Measurements from ENCODE around the gene SHROOM3.
A peak's percentile ranks its signal among the peaks of the same experiment; 100 is the strongest.

The SHROOM3 gene

GRCh38 chr4:76628251-76628650 is 193.2 kb downstream of the SHROOM3 start:
- no peak for DNase-seq

- no peak for DNase-seq
These were observed 195.7 kb downstream of the SHROOM3 start for GRCh38 chr4:76630741-76631140.

DNA sequence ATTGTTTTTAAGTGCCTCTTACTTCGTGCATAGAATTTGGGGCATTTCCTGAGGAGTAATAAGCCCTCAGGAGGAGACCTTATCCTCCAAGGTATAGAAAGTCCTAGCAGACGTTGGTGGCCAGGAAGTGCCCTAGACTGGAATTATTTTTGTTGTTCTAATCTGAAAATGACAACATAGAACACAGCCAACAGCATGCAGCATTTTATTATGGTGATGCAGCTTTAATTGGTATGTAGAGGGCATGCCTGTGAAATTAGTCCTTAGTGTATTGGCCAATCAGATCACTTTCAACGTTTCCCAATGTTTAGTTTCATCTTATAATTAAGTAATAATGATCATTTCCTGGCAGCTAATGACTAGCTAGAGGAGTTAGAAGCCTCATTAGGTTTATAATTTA is 199.2 kb downstream of the SHROOM3 start:
- no peak for DNase-seq

DNA sequence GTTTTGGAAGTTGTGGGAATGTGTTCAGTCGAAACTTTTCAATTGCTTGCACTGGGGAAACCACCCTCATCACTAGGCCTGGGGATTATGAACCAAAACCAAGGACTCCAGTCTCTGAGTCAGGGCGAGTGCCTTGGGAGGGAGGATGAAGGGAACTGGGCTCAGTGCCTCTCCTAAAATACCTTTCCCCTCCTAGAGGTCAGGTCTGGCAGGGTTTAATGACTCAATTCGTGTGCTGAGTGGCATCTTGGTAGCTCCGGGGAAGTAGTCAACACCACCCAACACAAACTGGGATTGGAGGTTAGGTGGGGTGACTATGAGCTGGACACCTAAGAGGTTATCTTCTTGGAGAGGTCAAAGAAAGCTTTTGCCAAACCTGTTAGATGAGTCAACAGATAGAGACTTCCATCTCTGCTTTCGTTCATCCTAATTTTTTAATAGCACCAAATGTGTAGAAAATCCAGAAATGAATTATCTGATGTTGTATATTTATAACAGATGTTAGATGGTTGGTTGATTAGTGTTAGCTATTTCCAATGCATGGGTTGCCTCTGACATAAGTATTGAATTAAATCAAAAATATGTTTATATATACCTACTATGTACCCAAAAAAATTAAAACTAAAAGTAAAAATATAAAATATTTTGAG is 202.8 kb downstream of the SHROOM3 start:
- no peak for DNase-seq

DNA sequence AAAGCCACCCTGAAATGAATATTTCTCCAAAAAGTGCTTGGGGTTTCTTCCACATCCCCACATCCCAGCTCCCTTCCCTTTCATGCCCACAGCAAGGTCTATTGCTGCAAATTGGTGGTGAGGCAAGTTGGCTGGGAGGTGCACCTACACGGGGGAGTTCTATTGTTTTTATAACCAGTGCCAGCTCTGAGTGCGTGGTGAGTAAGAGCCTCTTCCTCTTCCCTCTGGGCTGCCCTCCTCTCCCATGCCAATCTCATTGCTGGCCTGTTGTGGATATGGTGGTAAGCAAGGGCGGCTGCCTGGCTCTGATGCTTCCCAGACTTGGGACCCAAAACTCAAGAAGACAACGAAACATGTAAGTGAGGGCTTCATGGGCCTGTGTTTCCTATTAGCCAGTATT is 204.3 kb downstream of the SHROOM3 start:
- DNase-seq: no peak

DNA sequence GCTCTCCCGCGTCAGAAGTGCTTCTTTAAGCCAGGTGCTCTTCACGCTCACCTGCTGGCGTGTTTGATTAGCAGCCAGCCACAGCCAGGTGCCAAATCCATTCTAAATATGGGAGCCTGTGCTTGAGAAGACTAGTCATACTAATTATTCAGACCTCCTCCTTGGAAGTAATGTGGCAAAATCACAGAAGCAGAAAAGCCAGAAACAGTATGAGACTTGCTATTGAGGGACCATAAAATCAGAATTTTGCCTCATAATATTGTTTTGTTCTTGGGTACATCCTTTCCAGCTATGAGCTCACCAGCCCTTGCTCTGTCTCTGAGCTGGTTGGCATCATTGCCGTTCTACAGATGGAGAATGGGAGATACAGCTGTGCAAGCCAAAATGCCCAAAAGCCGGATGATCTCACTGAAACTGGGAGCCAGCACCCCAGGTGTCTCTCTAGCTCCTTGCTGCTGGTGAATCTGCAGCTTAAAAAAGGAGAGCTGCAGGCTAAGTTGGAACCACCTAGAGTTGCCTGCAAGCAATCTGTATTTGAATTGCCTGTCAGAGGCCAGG is 205.4 kb downstream of the SHROOM3 start:
- DNase-seq: peak; percentile 66 to 79

- DNase-seq: no peak
These were observed 206.3 kb downstream of the SHROOM3 start for GRCh38 chr4:76641351-76641750.

DNA sequence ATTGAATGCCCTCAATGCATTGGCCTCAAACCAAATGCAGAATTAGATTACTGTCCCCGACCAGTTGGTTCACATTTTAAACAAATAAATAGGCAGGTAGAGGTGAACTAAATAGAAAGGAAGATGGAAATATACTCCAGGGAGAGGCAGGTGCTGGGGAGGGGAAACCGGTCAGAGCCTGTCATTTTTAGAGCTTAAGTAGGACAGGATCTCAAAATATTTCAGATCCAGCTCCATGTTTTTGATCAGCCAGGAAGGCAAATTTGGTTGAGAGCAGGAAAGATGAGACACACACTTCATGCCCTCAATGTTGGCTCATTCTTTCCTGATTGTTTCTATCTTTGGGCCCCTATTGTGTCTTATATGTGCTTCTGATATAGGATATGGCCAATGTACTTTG is 206.7 kb downstream of the SHROOM3 start:
- peak in 1 of 2 experiments; percentile 6 for DNase-seq

DNA sequence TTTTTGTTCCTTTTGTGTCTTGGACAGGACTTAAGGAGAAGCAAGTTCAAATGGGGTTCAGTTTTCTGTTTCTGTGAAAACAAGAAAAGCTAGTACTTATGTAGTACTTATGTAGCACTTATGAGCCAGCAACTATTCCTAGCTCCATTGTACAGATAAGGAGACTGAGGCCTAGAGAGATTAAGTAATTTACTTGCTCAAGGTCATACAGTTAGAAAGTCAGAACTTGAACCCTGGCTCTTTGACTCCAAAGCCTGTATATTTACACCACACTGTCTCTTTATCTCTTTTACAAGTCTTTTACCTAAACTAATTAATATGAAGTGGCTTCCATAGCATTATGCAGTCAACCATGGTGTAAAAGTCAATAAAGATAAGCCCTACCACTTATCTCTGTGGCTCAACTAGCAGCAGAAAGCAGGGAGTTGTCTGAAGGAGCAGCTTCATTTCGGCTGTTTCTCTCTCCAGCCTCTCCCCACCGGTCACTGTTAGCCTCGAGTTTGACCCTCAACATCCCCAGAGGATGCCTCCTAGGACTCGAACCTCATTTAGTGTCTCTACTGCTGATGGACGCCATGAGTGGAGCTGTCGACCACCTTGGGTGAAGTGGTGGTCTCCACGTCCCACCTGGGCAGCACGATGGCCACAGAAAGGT is 209.9 kb downstream of the SHROOM3 start:
- no peak for DNase-seq

- no peak for DNase-seq
These were observed 214.1 kb downstream of the SHROOM3 start for GRCh38 chr4:76649086-76649485.

DNA sequence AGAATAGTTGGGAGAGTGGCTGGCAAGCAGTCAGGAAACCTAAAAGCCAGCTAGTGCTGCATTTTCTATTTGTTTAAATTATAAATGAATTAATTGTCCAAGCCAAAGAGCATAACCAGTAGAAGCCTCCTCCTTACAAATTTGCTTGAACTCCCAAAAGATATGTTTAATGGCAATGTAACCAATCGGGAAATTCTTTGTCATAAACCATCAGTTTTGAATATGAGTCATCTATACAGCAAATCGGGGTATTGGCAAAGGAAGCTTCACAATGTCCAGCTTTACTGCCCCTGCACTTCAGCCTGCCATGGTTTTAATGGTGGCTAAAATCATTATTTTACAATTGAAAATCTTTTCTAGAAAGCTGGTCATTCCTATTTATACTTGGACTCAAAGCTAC is 216.6 kb downstream of the SHROOM3 start:
- no peak for DNase-seq

DNA sequence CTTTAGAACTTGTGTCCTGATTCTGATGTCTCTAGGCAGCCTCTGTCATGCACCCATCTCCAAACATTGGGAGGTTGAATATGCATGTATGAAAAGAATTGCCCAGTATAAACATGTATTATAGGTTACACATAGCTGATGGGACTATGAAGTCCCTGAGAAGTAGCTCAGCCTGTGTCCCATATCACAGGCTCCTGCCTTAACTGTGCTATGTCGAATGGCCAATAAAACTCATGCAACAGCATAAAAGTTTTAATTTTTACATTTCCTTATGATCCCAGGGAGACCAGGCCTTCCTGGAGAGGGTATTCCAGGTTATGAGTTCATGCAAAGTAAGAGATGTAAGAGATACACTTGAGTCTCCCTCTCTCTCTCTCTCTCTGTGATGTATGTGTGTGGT is 217.4 kb downstream of the SHROOM3 start:
- DNase-seq: no peak

DNA sequence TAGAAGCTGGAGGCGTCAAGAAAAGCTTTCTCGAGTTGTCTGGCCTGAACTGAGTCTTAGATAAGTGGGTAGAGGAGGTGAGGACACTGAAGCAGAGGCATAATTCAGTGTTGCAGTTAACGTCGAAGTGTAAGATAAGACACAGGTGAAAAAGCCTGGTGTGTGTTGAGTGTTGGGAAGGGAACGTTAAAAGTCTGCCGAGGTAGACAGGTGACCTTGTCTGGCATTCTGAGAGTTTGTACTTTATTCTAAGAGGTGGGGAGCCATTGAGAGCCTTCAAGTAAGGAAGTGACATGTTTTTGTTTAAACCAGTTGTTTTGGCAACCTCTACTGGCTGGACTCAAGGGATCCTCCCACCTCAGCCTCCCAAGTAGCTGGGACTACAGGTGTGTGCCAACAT is 219.1 kb downstream of the SHROOM3 start:
- DNase-seq: no peak

DNA sequence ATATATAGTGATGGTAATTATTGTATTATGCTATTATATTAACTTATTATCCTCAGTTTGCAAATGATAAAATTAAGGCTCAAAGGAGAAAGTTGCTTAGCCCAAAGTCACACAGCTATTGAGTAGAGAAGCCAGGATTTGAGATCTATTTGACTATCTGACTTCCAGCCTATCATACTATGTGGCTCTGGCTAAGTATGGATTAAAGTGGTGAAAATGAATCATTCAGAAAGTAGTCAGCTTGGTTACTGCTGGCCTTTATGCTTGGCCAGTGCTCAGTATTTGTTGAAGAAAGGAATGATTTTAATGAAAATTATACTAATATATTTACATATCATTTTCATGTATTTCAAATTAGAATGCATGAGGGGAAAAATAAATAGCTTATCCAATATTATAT is 219.8 kb downstream of the SHROOM3 start:
- no peak for DNase-seq

- DNase-seq: no peak
These were observed 220.8 kb downstream of the SHROOM3 start for GRCh38 chr4:76655566-76656479.

GRCh38 chr4:76657443-76657842 is 222.4 kb downstream of the SHROOM3 start:
- DNase-seq: no peak

- no peak for DNase-seq
These were observed 223.4 kb downstream of the SHROOM3 start for GRCh38 chr4:76658231-76659102.

GRCh38 chr4:76659103-76659490 is 224.1 kb downstream of the SHROOM3 start:
- no peak for DNase-seq

DNA sequence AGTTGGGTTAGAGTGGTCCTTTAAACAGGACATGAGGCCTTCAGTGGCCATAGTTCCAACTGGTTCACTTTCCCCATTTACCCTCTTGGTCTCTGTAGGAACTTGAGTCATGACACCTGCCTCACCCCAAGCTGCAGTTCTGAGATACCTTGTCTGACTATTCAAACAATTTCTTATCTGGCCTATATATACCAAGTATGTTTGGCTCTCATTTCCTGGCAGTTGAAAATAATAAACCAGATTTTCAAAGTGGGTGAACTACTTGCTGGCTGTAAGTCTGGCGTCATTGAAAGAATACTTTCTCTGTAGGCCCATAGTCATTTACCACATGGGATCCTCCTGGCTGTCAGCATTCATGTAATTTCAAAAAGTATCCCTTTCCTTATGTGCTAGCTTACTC is 228.8 kb downstream of the SHROOM3 start:
- DNase-seq: no peak

GRCh38 chr4:76665153-76665552 is 230.1 kb downstream of the SHROOM3 start:
- no peak for DNase-seq

DNA sequence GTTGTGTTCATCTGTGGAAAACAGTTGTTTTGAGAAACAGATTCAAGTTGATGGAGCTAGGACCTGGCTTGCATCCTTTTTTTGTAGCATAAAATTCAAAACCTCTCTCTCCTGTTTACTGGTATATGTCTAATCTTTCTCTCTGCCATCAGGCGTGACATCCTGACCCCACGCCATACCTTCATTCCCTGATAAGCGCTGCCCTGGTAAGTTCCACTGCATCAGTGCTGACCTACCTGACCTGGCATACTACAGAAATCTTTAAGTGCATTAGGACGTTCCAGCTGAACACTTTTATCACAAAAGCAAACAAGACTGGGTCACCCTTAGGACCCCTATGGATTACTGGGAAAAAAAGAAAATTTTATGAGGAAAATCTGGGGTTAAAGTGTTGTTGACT is 230.7 kb downstream of the SHROOM3 start:
- no peak for DNase-seq

DNA sequence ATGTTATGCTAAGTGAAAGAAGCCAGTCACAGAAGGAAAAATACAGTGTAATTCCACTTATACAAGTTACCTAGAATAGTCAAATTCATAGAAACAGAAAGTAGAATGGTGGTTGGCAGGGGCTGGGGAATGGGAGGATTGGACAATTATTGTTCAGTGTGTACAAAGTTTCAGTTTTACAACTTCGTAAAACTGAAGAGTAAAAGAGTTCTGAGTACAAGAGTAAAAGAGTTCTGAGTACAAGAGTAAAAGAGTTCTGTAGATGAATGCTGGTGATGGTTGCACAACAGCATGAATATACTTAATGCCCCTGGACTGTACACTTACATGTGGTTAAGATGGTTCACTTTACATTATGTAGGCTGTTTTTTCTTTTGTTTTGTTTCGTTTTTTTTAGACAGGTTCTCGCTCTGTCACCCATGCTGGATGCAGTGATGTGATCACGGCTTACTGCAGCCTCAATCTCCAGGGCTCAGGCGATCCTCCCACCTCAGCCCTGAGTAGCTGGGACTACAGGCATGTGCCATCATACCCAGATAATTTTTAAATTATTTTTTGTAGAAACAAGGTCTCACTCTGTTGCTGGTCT is 232.0 kb downstream of the SHROOM3 start:
- DNase-seq: no peak

Measured in cerebellar nuclear complex (tissue), 1 donor.